ENCODE measurements around the gene U2SURP. TPM values are rescaled to one million over a fixed set of nuclear protein-coding genes. Genes with fewer than 3 reads are reported as not detected.

Gene U2SURP
- total RNA-seq, result 40.8 and 47.6 TPM in 2 replicates

DNA sequence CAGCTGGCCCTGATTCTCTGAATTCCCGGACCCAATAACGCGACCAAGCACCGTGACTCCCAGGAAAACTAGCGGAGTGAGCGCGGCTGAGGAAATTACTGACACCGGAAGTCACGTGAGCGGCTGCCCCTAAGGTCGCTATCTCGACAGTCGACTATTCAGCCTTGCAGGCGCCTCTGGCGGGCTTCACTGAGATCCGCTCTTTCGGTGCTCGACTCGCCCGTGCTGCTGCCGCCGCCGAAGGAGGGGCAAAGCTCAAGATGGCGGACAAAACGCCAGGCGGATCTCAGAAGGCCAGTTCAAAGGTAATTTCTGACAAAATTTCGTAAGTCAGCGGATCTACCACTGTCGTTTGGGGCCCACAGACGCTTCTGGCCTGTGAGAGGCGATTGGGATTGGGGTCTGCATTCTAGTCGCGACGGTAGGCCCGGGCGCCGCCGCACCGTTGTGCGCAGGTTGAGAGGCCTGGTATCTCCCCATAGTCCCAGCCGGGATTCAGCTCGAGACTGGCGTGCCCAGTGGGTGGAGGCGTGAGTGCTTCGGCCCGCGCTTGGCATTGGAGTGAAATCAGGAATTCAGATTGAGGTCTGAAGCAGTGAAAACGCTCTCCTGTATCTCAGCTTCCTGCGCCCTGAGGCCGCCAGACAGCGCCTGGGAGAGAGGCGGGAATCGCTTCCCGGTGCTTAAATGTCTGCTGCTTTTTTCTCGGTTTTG, at the start of gene U2SURP:
U2SURP (plus strand) TSS at position 202 of the 714 bp plus-strand sequence; CDS start at position 261, 59 bp downstream.
- peak; percentile 32 for FAIRE-seq

DNA sequence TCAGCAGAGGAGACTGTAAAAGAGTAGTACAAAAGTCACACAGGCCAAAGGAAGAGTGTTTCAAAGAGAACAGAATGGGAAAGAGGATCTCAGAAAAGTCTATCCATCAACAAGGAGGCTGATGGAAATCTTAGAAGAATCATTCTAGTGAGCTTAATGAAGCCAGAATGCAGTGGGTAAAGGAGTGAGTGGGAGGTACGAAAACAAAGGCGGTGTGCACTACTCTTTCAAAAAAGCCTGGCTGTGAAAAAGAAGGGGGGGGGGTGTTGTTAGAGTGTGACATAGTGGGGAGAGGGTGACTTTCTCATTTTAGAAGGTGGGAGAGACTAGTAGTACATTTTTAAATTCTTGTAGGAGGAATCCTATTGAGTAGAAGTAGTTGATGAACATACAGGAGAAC, 49.6 kb upstream of the U2SURP start:
- TF ChIP-seq, protein P1, sequence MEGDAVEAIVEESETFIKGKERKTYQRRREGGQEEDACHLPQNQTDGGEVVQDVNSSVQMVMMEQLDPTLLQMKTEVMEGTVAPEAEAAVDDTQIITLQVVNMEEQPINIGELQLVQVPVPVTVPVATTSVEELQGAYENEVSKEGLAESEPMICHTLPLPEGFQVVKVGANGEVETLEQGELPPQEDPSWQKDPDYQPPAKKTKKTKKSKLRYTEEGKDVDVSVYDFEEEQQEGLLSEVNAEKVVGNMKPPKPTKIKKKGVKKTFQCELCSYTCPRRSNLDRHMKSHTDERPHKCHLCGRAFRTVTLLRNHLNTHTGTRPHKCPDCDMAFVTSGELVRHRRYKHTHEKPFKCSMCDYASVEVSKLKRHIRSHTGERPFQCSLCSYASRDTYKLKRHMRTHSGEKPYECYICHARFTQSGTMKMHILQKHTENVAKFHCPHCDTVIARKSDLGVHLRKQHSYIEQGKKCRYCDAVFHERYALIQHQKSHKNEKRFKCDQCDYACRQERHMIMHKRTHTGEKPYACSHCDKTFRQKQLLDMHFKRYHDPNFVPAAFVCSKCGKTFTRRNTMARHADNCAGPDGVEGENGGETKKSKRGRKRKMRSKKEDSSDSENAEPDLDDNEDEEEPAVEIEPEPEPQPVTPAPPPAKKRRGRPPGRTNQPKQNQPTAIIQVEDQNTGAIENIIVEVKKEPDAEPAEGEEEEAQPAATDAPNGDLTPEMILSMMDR (IDR thresholded peaks at IDR 0.05; ENCODE audit: insufficient read depth, low read length, severe bottlenecking), result no peak

More for the DNA sequence above, at the start of gene U2SURP:
- TF ChIP-seq, protein P1 (IDR thresholded peaks at IDR 0.05; ENCODE audit: insufficient read depth, low read length, severe bottlenecking), result no peak
- peak; percentile 93 for DNase-seq (ENCODE audit: low read depth)
- H3K36me3 ChIP-seq (ENCODE audit: control insufficient read depth, insufficient read depth, low read length), result no peaks in the 10 kb centered on the region
- H3K27me3 ChIP-seq (ENCODE audit: control insufficient read depth, insufficient read depth, low read length), result no peaks in the 10 kb centered on the region
- H3K4me3 ChIP-seq (ENCODE audit: low read depth, low read length), result peak within 1 kb of the TSS; percentile 94

DNA sequence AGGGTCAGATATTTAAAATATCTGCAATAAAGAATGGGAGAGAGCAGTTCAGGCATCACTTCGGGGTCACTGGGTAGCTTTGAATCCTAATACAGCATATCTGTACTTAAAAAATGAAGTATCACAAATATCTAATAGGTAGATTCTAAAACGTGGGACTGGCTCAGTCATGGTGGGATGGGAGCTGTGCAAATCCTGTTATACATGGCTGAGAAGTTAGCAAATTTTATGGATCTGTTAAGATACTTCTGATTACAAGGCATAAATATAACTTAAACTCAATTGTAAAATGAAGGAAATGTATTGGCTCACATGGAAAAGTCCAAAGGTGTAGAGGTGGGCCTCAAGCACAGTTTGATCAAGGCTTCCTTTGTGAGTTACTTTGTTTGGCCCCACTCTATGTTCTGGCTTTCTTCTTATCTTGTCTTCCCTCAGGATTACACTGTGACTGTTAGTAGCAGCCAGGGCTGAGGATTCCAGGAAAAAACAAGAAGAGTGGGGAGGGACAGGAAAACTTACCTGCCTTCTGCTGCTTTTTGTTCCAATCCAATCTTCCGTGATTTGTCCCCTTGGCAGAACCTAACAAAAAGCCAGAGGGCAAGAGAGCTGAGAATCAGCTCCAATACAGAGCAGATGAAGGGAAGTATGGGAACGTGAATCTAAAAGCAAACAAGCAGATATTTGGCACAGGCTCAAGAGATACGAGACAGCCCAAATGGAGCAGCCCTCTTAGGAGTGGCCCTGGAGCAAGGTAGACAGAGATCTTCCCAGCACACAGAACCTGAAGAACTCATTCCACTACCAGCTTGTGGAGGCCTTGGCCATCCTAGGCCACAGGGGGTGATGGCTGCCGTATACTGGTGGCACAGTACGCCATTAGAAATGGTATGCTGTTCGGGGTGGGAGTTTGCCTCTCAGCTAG, 48.8 kb upstream of the U2SURP start:
- Histone ChIP-seq H3K36me3 (ENCODE audit: control insufficient read depth, insufficient read depth, low read length) (no peaks in the 10 kb centered on the region), H3K27me3 (ENCODE audit: control insufficient read depth, insufficient read depth, low read length) (no peaks in the 10 kb centered on the region), H3K4me3 (ENCODE audit: low read depth, low read length) (no peak overlapping the region)
- DNase-seq (ENCODE audit: low read depth) (no peak), FAIRE-seq (no peak)
- TF ChIP-seq, protein P1 (IDR thresholded peaks at IDR 0.05; ENCODE audit: insufficient read depth, low read length, severe bottlenecking), result no peak

More for the DNA sequence above, 49.6 kb upstream of the U2SURP start:
- no peak for FAIRE-seq
- Histone ChIP-seq H3K36me3 (ENCODE audit: control insufficient read depth, insufficient read depth, low read length) (no peaks in the 10 kb centered on the region), H3K27me3 (ENCODE audit: control insufficient read depth, insufficient read depth, low read length) (no peaks in the 10 kb centered on the region), H3K4me3 (ENCODE audit: low read depth, low read length) (no peak overlapping the region)
- DNase-seq (ENCODE audit: low read depth), result no peak

DNA sequence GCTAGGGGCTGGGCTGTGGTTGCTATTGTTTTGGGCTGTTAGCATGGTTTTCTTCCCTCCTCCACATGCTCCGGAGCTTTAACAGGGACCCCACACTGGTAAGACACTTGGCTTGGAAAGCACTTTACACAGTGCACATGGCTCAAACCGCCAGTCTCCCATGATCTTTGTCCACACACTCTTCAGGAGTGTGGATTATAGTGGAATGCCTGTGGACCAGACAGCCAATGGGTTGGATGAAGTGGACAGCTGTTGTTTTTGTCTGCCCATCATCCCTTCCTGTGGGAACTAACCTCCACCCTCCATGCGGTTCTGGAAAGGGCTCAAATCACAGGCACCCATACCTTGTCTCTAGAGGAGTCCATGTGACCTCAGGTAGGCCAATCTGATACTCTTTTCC, 47.9 kb upstream of the U2SURP start:
- H3K36me3 ChIP-seq (ENCODE audit: control insufficient read depth, insufficient read depth, low read length), result no peaks in the 10 kb centered on the region
- FAIRE-seq, result no peak
- no peak overlapping the region for H3K4me3 ChIP-seq (ENCODE audit: low read depth, low read length)
- H3K27me3 ChIP-seq (ENCODE audit: control insufficient read depth, insufficient read depth, low read length), result no peaks in the 10 kb centered on the region
- DNase-seq (ENCODE audit: low read depth), result no peak
- TF ChIP-seq, protein P1 (IDR thresholded peaks at IDR 0.05; ENCODE audit: insufficient read depth, low read length, severe bottlenecking), result no peak

DNA sequence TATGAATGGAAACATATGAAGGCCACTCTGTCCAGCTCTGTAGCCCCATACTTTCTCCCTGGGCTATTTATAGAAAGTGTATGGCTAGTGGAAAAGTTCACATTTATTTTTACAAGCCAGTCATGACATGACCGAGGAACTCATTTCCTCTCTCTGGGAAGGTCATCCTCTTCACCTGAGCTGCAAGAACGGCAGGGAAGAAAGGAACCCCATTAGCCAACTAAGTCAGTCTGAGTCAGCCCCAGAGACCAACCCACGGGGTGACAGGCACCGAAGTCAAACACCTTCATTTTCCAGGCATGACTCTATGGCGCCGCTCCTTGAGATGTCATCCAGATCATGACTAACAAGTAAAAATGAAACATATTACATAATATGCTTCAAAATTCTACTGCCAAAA, 42.7 kb upstream of the U2SURP start:
- no peak overlapping the region for H3K4me3 ChIP-seq (ENCODE audit: low read depth, low read length)
- H3K27me3 ChIP-seq (ENCODE audit: control insufficient read depth, insufficient read depth, low read length), result peaks cover 4% of the 10 kb centered on the region
- TF ChIP-seq, protein P1 (IDR thresholded peaks at IDR 0.05; ENCODE audit: insufficient read depth, low read length, severe bottlenecking), result no peak
- DNase-seq (ENCODE audit: low read depth) (peak; percentile 99), FAIRE-seq (peak; percentile 13)
- H3K36me3 ChIP-seq (ENCODE audit: control insufficient read depth, insufficient read depth, low read length), result no peaks in the 10 kb centered on the region
